K562 (cell line): ENCODE data around the gene TCF15. TPM values are rescaled to one million over a fixed set of nuclear protein-coding genes. Genes with fewer than 3 reads are reported as not detected.
A peak's percentile ranks its signal among the peaks of the same experiment; 100 is the strongest.

ENCODE experiments used
- ATAC-seq: fragments of 200-7000 bp; cut with Tn5 transposase; 3 replicates; pipeline ENCODE4 v1.9.1; 2020; ENCODE audit warnings: moderate library complexity
- BruUV-seq: library from RNA; stranded (reverse); fragments of 400-500 nt; replicated peaks from 2 replicates; lab custom pipeline; 2021; lab: Mats Ljungman, UMichigan
- CTCF ChIA-PET: fragments of 300-600 bp; formaldehyde crosslinking; extraction: SDS; loops from one replicate; lab custom pipeline; 2021; ENCODE audit warnings: low intra/inter-chr PET ratio; lab: Yijun Ruan, JAX
- POLR2A ChIA-PET: fragments of 300-600, 350-650 bp; sonication (Branson Sonifier 250); formaldehyde crosslinking; extraction: SDS; loops from one replicate; lab custom pipeline; 2021; ENCODE audit warnings: antibody characterized with exemption, inconsistent platforms; lab: Yijun Ruan, JAX
- DNase-seq, 4 experiments: peaks; one replicate each; pipeline versions ENCODE4 v3.0.0 to v3.0.0-alpha.2; 2011 to 2018; ENCODE audit warnings: low spot score in 3 of 4, mixed read lengths in 3 of 4; ENCODE audit errors: extremely low read depth in 1 of 4
- FAIRE-seq: peaks from 2 replicates; lab custom pipeline; 2011; peaks lifted over from hg19 to GRCh38; lab: Jason Lieb, UNC
- H2AFZ ChIP-seq: 2 replicates; pipeline ENCODE4 v1.6.0; 2011; ENCODE audit warnings: low read depth, low read length, control low read depth, inconsistent platforms
- H3K27ac ChIP-seq: fragments of 200-600 bp; 3 replicates; pipeline ENCODE4 v1.8.0; 2011; ENCODE audit warnings: low read depth, mild to moderate bottlenecking, control low read depth, inconsistent platforms, low read length, moderate library complexity, mixed read lengths; ENCODE audit errors: extremely low read depth
- H3K27me3 ChIP-seq, 2 experiments: fragments of 300-600 bp in 1 of 2; 2 replicates in 1 of 2; 3 replicates in 1 of 2; pipeline versions ENCODE4 v1.6.0 to v1.8.0; 2011; ENCODE audit warnings: inconsistent platforms in 2 of 2, low read length in 2 of 2, mild to moderate bottlenecking in 1 of 2, mixed read lengths in 1 of 2, moderate library complexity in 1 of 2; ENCODE audit not compliant: control insufficient read depth in 2 of 2, insufficient read depth in 2 of 2
- H3K36me3 ChIP-seq: fragments of 300-600 bp; 3 replicates; pipeline ENCODE4 v1.8.0; 2011; ENCODE audit warnings: mild to moderate bottlenecking, low read length, inconsistent platforms; ENCODE audit not compliant: control insufficient read depth, insufficient read depth
- H3K4me1 ChIP-seq, 2 experiments: fragments of 200-600 bp in 1 of 2; replicated peaks in 1 of 2; 2 replicates in 1 of 2; 3 replicates in 1 of 2; pipeline versions ENCODE4 v1.5.1 to v1.8.0; 2011; ENCODE audit warnings: inconsistent platforms in 2 of 2, low read length in 2 of 2, mild to moderate bottlenecking in 1 of 2, mixed read lengths in 1 of 2, moderate library complexity in 1 of 2; ENCODE audit not compliant: control insufficient read depth in 2 of 2, insufficient read depth in 2 of 2
- H3K4me2 ChIP-seq: 2 replicates; pipeline ENCODE4 v1.6.1; 2011; ENCODE audit warnings: low read length, control low read depth, inconsistent platforms, mixed read lengths; ENCODE audit not compliant: insufficient read depth
- H3K4me3 ChIP-seq: fragments of 200-600 bp; sonication (generic), shearing (Covaris generic); 2 replicates; pipeline ENCODE4 v1.5.1; 2016; ENCODE audit warnings: control low read depth, inconsistent platforms
- H3K79me2 ChIP-seq: fragments of 200-600 bp; 3 replicates; pipeline ENCODE4 v1.8.0; 2011; ENCODE audit warnings: low read length, inconsistent platforms; ENCODE audit not compliant: control insufficient read depth, insufficient read depth
- H3K9ac ChIP-seq, 2 experiments: 2 replicates each; pipeline versions ENCODE4 v1.6.0 to v1.6.1; 2011; ENCODE audit warnings: low read depth in 2 of 2, low read length in 2 of 2, control low read depth in 1 of 2, inconsistent platforms in 1 of 2, mild to moderate bottlenecking in 1 of 2, mixed read lengths in 1 of 2; ENCODE audit not compliant: insufficient read depth in 1 of 2
- H3K9me1 ChIP-seq: one replicate; pipeline ENCODE4 v1.6.0; 2011; ENCODE audit warnings: inconsistent platforms, mild to moderate bottlenecking, low read length, moderate library complexity; ENCODE audit not compliant: control insufficient read depth, insufficient read depth
- H3K9me3 ChIP-seq: replicated peaks from 2 replicates; pipeline ENCODE4 v1.5.1; 2011; ENCODE audit warnings: low read depth, low read length, inconsistent platforms; ENCODE audit not compliant: control insufficient read depth, insufficient read depth
- H4K20me1 ChIP-seq: replicated peaks from 2 replicates; pipeline ENCODE4 v1.6.1; 2011; ENCODE audit warnings: low read length, inconsistent platforms, mixed read lengths; ENCODE audit not compliant: control insufficient read depth, insufficient read depth
- HDAC8 ChIP-seq: fragments of 450-650 bp; IDR thresholded peaks from 2 replicates; pipeline ENCODE4 v1.6.1; 2016; ENCODE audit warnings: mild to moderate bottlenecking, missing genetic modification characterization, moderate library complexity, missing compliant biosample characterization
- MCM7 ChIP-seq, 2 experiments: fragments of 450-650 bp; IDR thresholded peaks; 2 replicates each; pipeline ENCODE4 v1.6.1; 2016 to 2018
- SAP30 ChIP-seq: fragments of 200-600 bp; sonication (generic); IDR thresholded peaks from 2 replicates; pipeline ENCODE4 v1.6.1; 2012; ENCODE audit warnings: borderline replicate concordance, low read depth, mild to moderate bottlenecking, moderate library complexity, low read length, control low read depth, inconsistent platforms; ENCODE audit not compliant: insufficient read depth, poor library complexity, severe bottlenecking
- TRIM28 ChIP-seq: fragments of 450-650 bp; IDR thresholded peaks from 2 replicates; pipeline ENCODE4 v1.6.1; 2017
- ZFP1 ChIP-seq: fragments of 450-650 bp; formaldehyde crosslinking; IDR thresholded peaks from 2 replicates; pipeline ENCODE4 v1.4.0; 2020; ENCODE audit warnings: mild to moderate bottlenecking, mixed read lengths
- ZNF253 ChIP-seq: fragments of 250-450 bp; sonication (Bioruptor Pico); conservative IDR thresholded peaks from 2 replicates; pipeline ENCODE4 v1.6.1; 2021; ENCODE audit warnings: mild to moderate bottlenecking
- ZNF41 ChIP-seq: fragments of 250-450 bp; sonication (Bioruptor Pico); conservative IDR thresholded peaks from 2 replicates; pipeline ENCODE4 v1.4.0; 2020; ENCODE audit warnings: mild to moderate bottlenecking
- WGBS: fragments of 100-300 bp; shearing (Covaris generic); methylation state at CpG from one replicate; pipeline ENCODE4 v1.1.6; 2016; ENCODE audit warnings: low coverage, mixed read lengths; ENCODE audit not compliant: insufficient coverage; ENCODE audit errors: missing lambda C conversion rate; 5-methylcytosine and 5-hydroxymethylcytosine counted together
- in situ Hi-C: fragments of 300-500 bp; cut with MboI; formaldehyde crosslinking; loops from 4 replicates; pipeline ENCODE4 v1.15.0; 2018; ENCODE audit warnings: inconsistent platforms, mixed read lengths
- intact Hi-C: fragments of 100-400 bp; cut with micrococcal nuclease; formaldehyde crosslinking; loops from 2 replicates; pipeline ENCODE4 v1.14.2; 2022
- polyA plus RNA-seq, 8 experiments: library from polyadenylated mRNA; depleted of rRNA in 4 of 8; stranded (reverse) in 5 of 8; unstranded in 3 of 8; fragments of >200 nt; fragmentation: Nextera tagmentation in 2 of 8; fragmentation: Illumina TruSeq in 1 of 8; extraction: Ambion mirVana in 2 of 8; extraction: Trizol in 1 of 8; gene quantifications; 2 replicates each; pipeline versions ENCODE4 v1.2.1 to v1.2.3, GENCODE V29; 2011 to 2014; ENCODE audit warnings: inconsistent platforms in 1 of 8, missing spikeins in 1 of 8
- total RNA-seq, 7 experiments: library from RNA; depleted of rRNA in 6 of 7; stranded (reverse); fragments of >200 nt in 6 of 7; fragmentation: Illumina TruSeq in 2 of 7; extraction: Trizol in 2 of 7; gene quantifications; 2 replicates each; pipeline versions ENCODE4 v1.2.1 to v1.2.3, GENCODE V29; 2011 to 2021; ENCODE audit warnings: low replicate concordance in 1 of 7
- TF ChIP-seq, protein P1 (sequence below): sonication (generic); IDR thresholded peaks from 2 replicates; pipeline ENCODE4 v1.6.1; 2016

Gene TCF15
- total and polyA plus RNA-seq, 9 of the 15 experiments (the other 6 are each of a cell fraction or from before 2014, with no cell fraction given), result 0.04 to 5.0 (median 1.2) TPM

DNA sequence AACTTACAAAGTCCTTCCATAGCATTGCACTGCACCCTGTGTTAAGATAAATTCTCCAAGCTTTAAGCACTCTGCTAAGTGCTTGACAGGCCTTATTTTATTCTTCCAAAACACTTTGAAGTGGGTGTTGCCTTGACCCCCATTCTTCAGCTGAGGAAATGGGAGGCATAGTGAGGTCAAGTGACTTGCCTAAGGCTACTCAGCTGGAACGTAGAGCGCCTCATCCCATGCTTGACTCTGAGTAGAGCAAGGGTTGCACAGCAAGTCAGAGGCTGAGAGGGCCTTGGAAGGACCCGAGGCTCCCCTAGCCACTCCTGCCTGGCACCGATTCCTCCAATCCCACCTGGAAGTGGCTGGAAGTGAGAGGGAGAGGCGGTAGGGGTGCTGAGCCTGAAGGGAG, 46.9 kb downstream of the TCF15 start:
- DNase-seq (no peak), FAIRE-seq (no peak), ATAC-seq (no peak)
- Histone ChIP-seq H3K27me3 (no peaks in the 10 kb centered on the region), H3K9ac (peak overlapping the region in 1 of 2 experiments; percentile 83; a peak in 1 of 4 replicates), H3K79me2 (no peaks in the 10 kb centered on the region), H3K36me3 (no peaks in the 10 kb centered on the region), H4K20me1 (no peaks in the 10 kb centered on the region), H3K27ac (no peak overlapping the region), H3K9me1 (no peaks in the 10 kb centered on the region), H3K9me3 (no peaks in the 10 kb centered on the region), H3K4me2 (no peak overlapping the region), H2AFZ (no peak overlapping the region), H3K4me1 (peaks cover 3 to 19% of the 10 kb centered on the region in 2 experiments; a peak in 4 of 5 replicates), H3K4me3 (no peak overlapping the region)
- intact Hi-C loops (no loop called here), in situ Hi-C loops (loop anchor here (5.0 kb wide), 1 partner anchor 174 kb away; no protein-coding TSS in a partner anchor)
- POLR2A ChIA-PET, result interaction anchor here (0.6 to 1.1 kb wide), 2 partner anchors 11 to 1174 kb away, joined by 3 read pairs; no protein-coding TSS in a partner anchor
- CTCF ChIA-PET, result interaction anchor here (1.3 to 2.8 kb wide), 2 partner anchors 82 to 165 kb away, joined by 8 to 17 read pairs; no protein-coding TSS in a partner anchor
- TF ChIP-seq, protein P1, sequence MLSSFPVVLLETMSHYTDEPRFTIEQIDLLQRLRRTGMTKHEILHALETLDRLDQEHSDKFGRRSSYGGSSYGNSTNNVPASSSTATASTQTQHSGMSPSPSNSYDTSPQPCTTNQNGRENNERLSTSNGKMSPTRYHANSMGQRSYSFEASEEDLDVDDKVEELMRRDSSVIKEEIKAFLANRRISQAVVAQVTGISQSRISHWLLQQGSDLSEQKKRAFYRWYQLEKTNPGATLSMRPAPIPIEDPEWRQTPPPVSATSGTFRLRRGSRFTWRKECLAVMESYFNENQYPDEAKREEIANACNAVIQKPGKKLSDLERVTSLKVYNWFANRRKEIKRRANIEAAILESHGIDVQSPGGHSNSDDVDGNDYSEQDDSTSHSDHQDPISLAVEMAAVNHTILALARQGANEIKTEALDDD, result no peak
- TF ChIP-seq HDAC8 (tag) (no peak), MCM7 (IDR thresholded peaks at IDR 0.05) (no peak), ZNF253 (CRISPR knock-in tag) (no peak), TRIM28 (no peak), ZNF41 (no peak), SAP30 (no peak), ZFP1 (CRISPR knock-in tag) (no peak)
- BruUV-seq, result no TSS peak
- WGBS, result 58% methylated on average over 2 of the region's 5 CpGs
